LNCaP clone FGC (cell line): ENCODE results near the gene ITGAX.

ENCODE experiments used
- DNase-seq: peaks from one replicate; pipeline ENCODE4 v3.0.0-alpha.2; 2011; ENCODE audit warnings: low read depth
- H3K4me3 ChIP-seq: 2 replicates; pipeline ENCODE4 v1.5.1; 2011; ENCODE audit warnings: mild to moderate bottlenecking, low read depth, low read length, control low read depth
- TF ChIP-seq, protein P1 (sequence below): IDR thresholded peaks from 2 replicates; pipeline ENCODE4 v1.5.1; 2012; ENCODE audit warnings: mild to moderate bottlenecking; ENCODE audit not compliant: control insufficient read depth, insufficient read depth; ENCODE audit errors: extremely low read depth

ITGAX gene

DNA sequence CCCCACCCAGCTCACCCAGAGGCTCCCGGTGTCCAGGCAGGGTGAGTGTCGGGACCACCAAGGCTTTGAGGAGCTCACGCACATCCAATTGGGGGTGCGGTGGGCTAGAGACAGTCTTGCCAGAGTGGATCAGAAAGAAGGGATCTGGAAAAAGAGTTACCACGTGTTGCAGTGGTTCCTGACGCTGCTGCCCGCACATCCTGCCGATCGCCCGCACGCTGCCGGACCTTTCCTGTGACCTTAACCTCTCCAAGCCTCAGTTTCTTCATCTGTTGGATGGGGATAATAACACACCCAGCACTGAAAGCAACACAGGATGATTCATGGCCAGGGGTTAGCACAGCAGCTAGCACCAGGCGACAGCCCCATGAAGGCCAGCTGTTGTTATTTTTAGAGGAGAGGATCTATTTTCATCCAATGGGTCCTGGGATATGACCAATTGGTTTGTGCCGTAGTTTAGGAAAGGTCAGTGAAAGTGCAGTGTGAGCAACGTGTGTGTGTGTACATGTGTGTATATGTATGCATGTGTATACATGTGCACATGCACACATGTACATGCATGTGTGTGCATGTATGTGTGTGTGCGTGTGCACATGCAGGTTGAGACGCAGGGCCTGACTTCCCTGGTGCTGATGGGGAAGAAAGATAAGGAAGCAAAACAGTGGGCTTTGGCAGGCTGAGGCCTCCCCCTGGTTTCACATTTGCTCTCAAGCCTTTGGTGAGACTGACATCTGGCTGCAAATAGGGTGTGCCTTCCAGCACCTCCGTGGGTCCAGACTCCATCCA is 2.5 kb downstream of the ITGAX start:
- TF ChIP-seq, protein P1, sequence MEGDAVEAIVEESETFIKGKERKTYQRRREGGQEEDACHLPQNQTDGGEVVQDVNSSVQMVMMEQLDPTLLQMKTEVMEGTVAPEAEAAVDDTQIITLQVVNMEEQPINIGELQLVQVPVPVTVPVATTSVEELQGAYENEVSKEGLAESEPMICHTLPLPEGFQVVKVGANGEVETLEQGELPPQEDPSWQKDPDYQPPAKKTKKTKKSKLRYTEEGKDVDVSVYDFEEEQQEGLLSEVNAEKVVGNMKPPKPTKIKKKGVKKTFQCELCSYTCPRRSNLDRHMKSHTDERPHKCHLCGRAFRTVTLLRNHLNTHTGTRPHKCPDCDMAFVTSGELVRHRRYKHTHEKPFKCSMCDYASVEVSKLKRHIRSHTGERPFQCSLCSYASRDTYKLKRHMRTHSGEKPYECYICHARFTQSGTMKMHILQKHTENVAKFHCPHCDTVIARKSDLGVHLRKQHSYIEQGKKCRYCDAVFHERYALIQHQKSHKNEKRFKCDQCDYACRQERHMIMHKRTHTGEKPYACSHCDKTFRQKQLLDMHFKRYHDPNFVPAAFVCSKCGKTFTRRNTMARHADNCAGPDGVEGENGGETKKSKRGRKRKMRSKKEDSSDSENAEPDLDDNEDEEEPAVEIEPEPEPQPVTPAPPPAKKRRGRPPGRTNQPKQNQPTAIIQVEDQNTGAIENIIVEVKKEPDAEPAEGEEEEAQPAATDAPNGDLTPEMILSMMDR = no peak
- no peak for DNase-seq
- no peak overlapping the region for H3K4me3 ChIP-seq

DNA sequence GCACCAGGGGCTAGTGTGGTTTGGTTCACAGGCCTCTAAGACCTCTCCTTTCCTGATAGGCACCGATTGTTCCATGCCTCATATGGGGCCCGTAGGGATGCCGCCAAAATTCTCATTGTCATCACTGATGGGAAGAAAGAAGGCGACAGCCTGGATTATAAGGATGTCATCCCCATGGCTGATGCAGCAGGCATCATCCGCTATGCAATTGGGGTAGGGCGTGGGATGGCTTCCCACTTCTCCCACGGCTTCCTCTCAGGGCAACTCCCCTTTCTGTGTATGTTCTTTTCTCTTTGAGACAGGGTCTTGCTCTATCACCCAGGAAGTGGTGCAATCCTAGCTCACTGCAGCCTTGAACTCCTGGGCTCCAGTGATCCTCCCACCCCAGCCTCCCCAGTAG is 5.3 kb downstream of the ITGAX start:
- TF ChIP-seq, protein P1 = no peak
- no peak overlapping the region for H3K4me3 ChIP-seq
- DNase-seq = no peak

DNA sequence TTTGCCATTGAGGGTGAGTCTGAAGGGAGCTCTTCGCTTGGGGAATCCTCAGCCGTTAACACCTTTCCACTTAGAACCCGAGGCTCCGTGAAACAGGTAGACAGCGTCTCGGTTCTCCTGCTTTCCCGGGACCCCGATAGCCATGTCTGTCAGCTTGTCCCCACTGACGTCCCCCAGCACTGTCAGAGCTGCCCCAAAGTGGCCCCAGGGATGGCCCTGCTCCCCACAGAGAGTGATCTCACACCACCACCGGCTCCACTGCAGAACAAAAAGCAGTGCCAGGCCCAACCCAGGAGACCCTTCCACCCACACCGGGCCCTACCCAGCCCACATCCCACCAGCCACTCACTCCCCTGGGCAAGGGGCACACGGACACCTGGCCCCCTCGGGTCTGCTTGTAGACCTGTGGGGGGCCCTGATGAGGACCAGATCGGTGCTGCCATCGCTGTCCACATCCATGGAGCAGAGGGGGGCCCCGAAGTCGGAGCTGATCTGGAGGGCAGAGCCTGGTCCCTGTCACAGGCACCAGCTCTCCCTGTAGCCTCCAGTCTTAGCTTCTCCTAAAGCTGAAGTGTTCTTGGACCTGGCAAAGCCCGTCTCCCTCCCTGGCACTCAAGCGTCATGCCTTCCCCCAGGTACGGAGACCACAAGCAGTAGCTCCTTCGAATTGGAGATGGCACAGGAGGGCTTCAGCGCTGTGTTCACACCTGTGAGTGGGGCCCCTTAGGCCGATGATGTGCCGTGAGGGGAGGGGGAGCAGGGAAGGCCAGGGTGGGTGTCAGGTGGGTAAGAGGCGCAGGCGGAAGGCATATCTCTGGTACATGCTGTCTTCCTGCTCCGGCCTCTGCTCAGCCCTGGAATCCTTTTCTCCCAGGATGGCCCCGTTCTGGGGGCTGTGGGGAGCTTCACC is 6.5 kb downstream of the ITGAX start:
- TF ChIP-seq, protein P1 = no peak
- no peak for DNase-seq
- no peak overlapping the region for H3K4me3 ChIP-seq

DNA sequence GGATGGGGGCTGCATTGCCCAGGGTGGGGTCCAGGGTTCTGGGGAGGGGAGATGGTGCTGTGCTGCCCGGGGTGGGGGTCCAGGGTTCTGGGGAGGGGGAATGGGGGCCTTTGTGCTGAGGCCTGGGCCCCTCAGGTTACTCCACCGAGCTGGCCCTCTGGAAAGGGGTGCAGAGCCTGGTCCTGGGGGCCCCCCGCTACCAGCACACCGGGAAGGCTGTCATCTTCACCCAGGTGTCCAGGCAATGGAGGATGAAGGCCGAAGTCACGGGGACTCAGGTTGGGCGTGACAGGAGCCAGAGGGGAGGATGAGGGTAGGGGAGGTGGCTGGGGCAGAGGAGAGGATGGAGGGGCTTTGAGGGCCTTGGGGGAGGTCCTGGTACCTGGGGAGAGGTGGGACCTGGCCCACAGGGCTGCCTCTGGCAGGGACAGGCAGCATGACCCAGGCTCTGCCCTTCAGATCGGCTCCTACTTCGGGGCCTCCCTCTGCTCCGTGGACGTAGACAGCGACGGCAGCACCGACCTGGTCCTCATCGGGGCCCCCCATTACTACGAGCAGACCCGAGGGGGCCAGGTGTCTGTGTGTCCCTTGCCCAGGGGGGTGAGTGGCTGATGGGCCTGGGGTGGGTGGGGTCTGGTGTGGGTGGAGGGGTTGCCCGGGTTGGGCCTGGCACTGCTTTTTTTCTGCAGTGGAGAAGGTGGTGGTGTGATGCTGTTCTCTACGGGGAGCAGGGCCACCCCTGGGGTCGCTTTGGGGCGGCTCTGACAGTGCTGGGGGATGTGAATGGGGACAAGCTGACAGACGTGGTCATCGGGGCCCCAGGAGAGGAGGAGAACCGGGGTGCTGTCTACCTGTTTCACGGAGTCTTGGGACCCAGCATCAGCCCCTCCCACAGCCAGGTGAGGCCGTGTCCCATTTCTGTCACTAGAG is 7.8 kb downstream of the ITGAX start:
- DNase-seq = no peak
- no peak overlapping the region for H3K4me3 ChIP-seq
- TF ChIP-seq, protein P1 = no peak

DNA sequence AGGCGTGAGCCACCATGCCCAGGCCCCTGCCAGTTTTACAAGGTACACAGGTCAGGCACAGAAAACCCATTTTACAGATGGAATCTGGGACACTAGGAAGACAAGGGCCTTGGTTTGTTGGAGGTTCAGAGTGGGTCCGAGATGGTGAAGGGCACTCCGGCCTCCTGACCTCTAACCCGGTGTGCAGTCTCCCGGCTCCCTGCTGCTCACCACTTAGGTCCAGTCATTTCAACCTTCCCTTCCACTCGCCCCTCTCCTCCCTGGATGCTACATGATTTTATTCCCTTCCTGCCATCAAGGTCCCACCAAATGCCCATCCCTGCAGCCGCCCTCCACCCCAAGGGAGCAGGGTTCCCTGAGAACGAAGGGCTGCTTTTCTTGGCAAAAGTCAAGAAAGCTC is 8.7 kb downstream of the ITGAX start:
- TF ChIP-seq, protein P1 = no peak

DNA sequence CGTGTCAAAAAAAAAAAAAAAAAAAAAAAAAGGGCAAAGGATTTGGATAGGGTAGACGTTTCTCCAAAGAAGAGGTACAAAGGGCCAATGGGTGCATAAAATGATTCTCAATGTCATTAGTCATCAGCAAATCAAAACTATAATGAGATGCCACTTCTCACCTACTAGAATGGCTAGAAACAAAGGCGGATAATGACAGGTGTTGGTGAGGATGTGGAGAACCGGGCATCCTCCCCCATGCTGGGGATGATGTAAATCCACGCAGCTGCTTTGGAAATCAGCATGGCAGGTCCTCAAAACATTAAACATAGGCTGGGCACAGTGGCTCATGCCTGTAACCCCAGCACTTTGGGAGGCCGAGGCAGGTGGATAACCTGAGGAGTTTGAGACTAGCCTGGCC is 9.4 kb downstream of the ITGAX start:
- no peak overlapping the region for H3K4me3 ChIP-seq
- TF ChIP-seq, protein P1 = no peak
- no peak for DNase-seq

More for the DNA sequence above, 8.7 kb downstream of the ITGAX start:
- DNase-seq = no peak
- no peak overlapping the region for H3K4me3 ChIP-seq
